K562 (cell line): Measurements from ENCODE around the gene ST6GALNAC5. TPM values are rescaled to one million over a fixed set of nuclear protein-coding genes. Genes with fewer than 3 reads are reported as not detected.
"Not testable (repeated sequence)": the region's sequence is repeated elsewhere in the genome, so short reads cannot be mapped to it uniquely, and the experiment has no call there.

Experiments
- ATAC-seq: fragments of 200-7000 bp; cut with Tn5 transposase; 3 replicates; pipeline ENCODE4 v1.9.1; 2020; ENCODE audit warnings: moderate library complexity
- BruUV-seq: library from RNA; stranded (reverse); fragments of 400-500 nt; replicated peaks from 2 replicates; lab custom pipeline; 2021; lab: Mats Ljungman, UMichigan
- CTCF ChIA-PET: fragments of 300-600 bp; formaldehyde crosslinking; extraction: SDS; loops from one replicate; lab custom pipeline; 2021; ENCODE audit warnings: low intra/inter-chr PET ratio; lab: Yijun Ruan, JAX
- POLR2A ChIA-PET: fragments of 300-600, 350-650 bp; sonication (Branson Sonifier 250); formaldehyde crosslinking; extraction: SDS; loops from one replicate; lab custom pipeline; 2021; ENCODE audit warnings: antibody characterized with exemption, inconsistent platforms; lab: Yijun Ruan, JAX
- DNase-seq, 4 experiments: peaks; one replicate each; pipeline versions ENCODE4 v3.0.0 to v3.0.0-alpha.2; 2011 to 2018; ENCODE audit warnings: low spot score in 3 of 4, mixed read lengths in 3 of 4; ENCODE audit errors: extremely low read depth in 1 of 4
- FAIRE-seq: peaks from 2 replicates; lab custom pipeline; 2011; peaks lifted over from hg19 to GRCh38; lab: Jason Lieb, UNC
- H2AFZ ChIP-seq: 2 replicates; pipeline ENCODE4 v1.6.0; 2011; ENCODE audit warnings: low read depth, low read length, control low read depth, inconsistent platforms
- H3K27ac ChIP-seq: fragments of 200-600 bp; 3 replicates; pipeline ENCODE4 v1.8.0; 2011; ENCODE audit warnings: low read depth, mild to moderate bottlenecking, control low read depth, inconsistent platforms, low read length, moderate library complexity, mixed read lengths; ENCODE audit errors: extremely low read depth
- H3K27me3 ChIP-seq, 2 experiments: fragments of 300-600 bp in 1 of 2; 2 replicates in 1 of 2; 3 replicates in 1 of 2; pipeline versions ENCODE4 v1.6.0 to v1.8.0; 2011; ENCODE audit warnings: inconsistent platforms in 2 of 2, low read length in 2 of 2, mild to moderate bottlenecking in 1 of 2, mixed read lengths in 1 of 2, moderate library complexity in 1 of 2; ENCODE audit not compliant: control insufficient read depth in 2 of 2, insufficient read depth in 2 of 2
- H3K36me3 ChIP-seq: fragments of 300-600 bp; 3 replicates; pipeline ENCODE4 v1.8.0; 2011; ENCODE audit warnings: mild to moderate bottlenecking, low read length, inconsistent platforms; ENCODE audit not compliant: control insufficient read depth, insufficient read depth
- H3K4me1 ChIP-seq, 2 experiments: fragments of 200-600 bp in 1 of 2; replicated peaks in 1 of 2; 2 replicates in 1 of 2; 3 replicates in 1 of 2; pipeline versions ENCODE4 v1.5.1 to v1.8.0; 2011; ENCODE audit warnings: inconsistent platforms in 2 of 2, low read length in 2 of 2, mild to moderate bottlenecking in 1 of 2, mixed read lengths in 1 of 2, moderate library complexity in 1 of 2; ENCODE audit not compliant: control insufficient read depth in 2 of 2, insufficient read depth in 2 of 2
- H3K4me2 ChIP-seq: 2 replicates; pipeline ENCODE4 v1.6.1; 2011; ENCODE audit warnings: low read length, control low read depth, inconsistent platforms, mixed read lengths; ENCODE audit not compliant: insufficient read depth
- H3K4me3 ChIP-seq: fragments of 200-600 bp; sonication (generic), shearing (Covaris generic); 2 replicates; pipeline ENCODE4 v1.5.1; 2016; ENCODE audit warnings: control low read depth, inconsistent platforms
- H3K79me2 ChIP-seq: fragments of 200-600 bp; 3 replicates; pipeline ENCODE4 v1.8.0; 2011; ENCODE audit warnings: low read length, inconsistent platforms; ENCODE audit not compliant: control insufficient read depth, insufficient read depth
- H3K9ac ChIP-seq, 2 experiments: 2 replicates each; pipeline versions ENCODE4 v1.6.0 to v1.6.1; 2011; ENCODE audit warnings: low read depth in 2 of 2, low read length in 2 of 2, control low read depth in 1 of 2, inconsistent platforms in 1 of 2, mild to moderate bottlenecking in 1 of 2, mixed read lengths in 1 of 2; ENCODE audit not compliant: insufficient read depth in 1 of 2
- H3K9me1 ChIP-seq: one replicate; pipeline ENCODE4 v1.6.0; 2011; ENCODE audit warnings: inconsistent platforms, mild to moderate bottlenecking, low read length, moderate library complexity; ENCODE audit not compliant: control insufficient read depth, insufficient read depth
- H3K9me3 ChIP-seq: replicated peaks from 2 replicates; pipeline ENCODE4 v1.5.1; 2011; ENCODE audit warnings: low read depth, low read length, inconsistent platforms; ENCODE audit not compliant: control insufficient read depth, insufficient read depth
- H4K20me1 ChIP-seq: replicated peaks from 2 replicates; pipeline ENCODE4 v1.6.1; 2011; ENCODE audit warnings: low read length, inconsistent platforms, mixed read lengths; ENCODE audit not compliant: control insufficient read depth, insufficient read depth
- ATF3 ChIP-seq, 2 experiments: fragments of 450-650 bp in 1 of 2; sonication (generic) in 1 of 2; formaldehyde crosslinking in 1 of 2; IDR thresholded peaks in 1 of 2; conservative IDR thresholded peaks in 1 of 2; 2 replicates each; pipeline versions ENCODE4 v1.6.1 to v1.8.1; 2016 to 2023; ENCODE audit warnings: mild to moderate bottlenecking in 2 of 2, moderate library complexity in 2 of 2, inconsistent platforms in 1 of 2, missing genetic modification reagents in 1 of 2
- PHF20 ChIP-seq: fragments of 450-650 bp; IDR thresholded peaks from 2 replicates; pipeline ENCODE4 v1.6.1; 2018; ENCODE audit not compliant: partially characterized antibody
- THRA ChIP-seq: fragments of 450-650 bp; IDR thresholded peaks from 2 replicates; pipeline ENCODE4 v1.6.1; 2017; ENCODE audit warnings: mild to moderate bottlenecking, moderate library complexity
- WGBS: fragments of 100-300 bp; shearing (Covaris generic); methylation state at CpG from one replicate; pipeline ENCODE4 v1.1.6; 2016; ENCODE audit warnings: low coverage, mixed read lengths; ENCODE audit not compliant: insufficient coverage; ENCODE audit errors: missing lambda C conversion rate; 5-methylcytosine and 5-hydroxymethylcytosine counted together
- in situ Hi-C: fragments of 300-500 bp; cut with MboI; formaldehyde crosslinking; loops from 4 replicates; pipeline ENCODE4 v1.15.0; 2018; ENCODE audit warnings: inconsistent platforms, mixed read lengths
- intact Hi-C: fragments of 100-400 bp; cut with micrococcal nuclease; formaldehyde crosslinking; loops from 2 replicates; pipeline ENCODE4 v1.14.2; 2022
- polyA plus RNA-seq, 8 experiments: library from polyadenylated mRNA; depleted of rRNA in 4 of 8; stranded (reverse) in 5 of 8; unstranded in 3 of 8; fragments of >200 nt; fragmentation: Nextera tagmentation in 2 of 8; fragmentation: Illumina TruSeq in 1 of 8; extraction: Ambion mirVana in 2 of 8; extraction: Trizol in 1 of 8; gene quantifications; 2 replicates each; pipeline versions ENCODE4 v1.2.1 to v1.2.3, GENCODE V29; 2011 to 2014; ENCODE audit warnings: inconsistent platforms in 1 of 8, missing spikeins in 1 of 8
- total RNA-seq, 7 experiments: library from RNA; depleted of rRNA in 6 of 7; stranded (reverse); fragments of >200 nt in 6 of 7; fragmentation: Illumina TruSeq in 2 of 7; extraction: Trizol in 2 of 7; gene quantifications; 2 replicates each; pipeline versions ENCODE4 v1.2.1 to v1.2.3, GENCODE V29; 2011 to 2021; ENCODE audit warnings: low replicate concordance in 1 of 7

The ST6GALNAC5 gene
- total and polyA plus RNA-seq, 9 of the 15 experiments (the other 6 are each of a cell fraction or from before 2014, with no cell fraction given) = 0.04 to 0.14 TPM; not detected in 7

- BruUV-seq, in situ Hi-C loops: not testable (repeated sequence)
- WGBS = 2% methylated on average over 3 of the region's 3 CpGs
Observed at GRCh38 chr1:76981267-76981666, 114.0 kb downstream of the ST6GALNAC5 start.

GRCh38 chr1:76989976-76990375 lies 122.7 kb downstream of the ST6GALNAC5 start:
- no peak for DNase-seq
- intact Hi-C loops = no loop called here

More at GRCh38 chr1:76981267-76981666, 114.0 kb downstream of the ST6GALNAC5 start:
- FAIRE-seq, H3K4me2 ChIP-seq, H3K36me3 ChIP-seq, intact Hi-C loops, H3K9ac ChIP-seq, H3K79me2 ChIP-seq, CTCF ChIA-PET, DNase-seq, H4K20me1 ChIP-seq, H2AFZ ChIP-seq, H3K27ac ChIP-seq, POLR2A ChIA-PET, H3K9me1 ChIP-seq, H3K9me3 ChIP-seq, H3K4me1 ChIP-seq, H3K27me3 ChIP-seq, H3K4me3 ChIP-seq, ATAC-seq: not testable (repeated sequence)

More at GRCh38 chr1:76989976-76990375, 122.7 kb downstream of the ST6GALNAC5 start:
- TF ChIP-seq ATF3 (IDR thresholded peaks at IDR 0.05) (no peak), ATF3 (CRISPR knock-in tag; conservative IDR thresholded peaks at IDR 0.05) (no peak), THRA (no peak), PHF20 (no peak)
- no peak overlapping the region for H3K9ac ChIP-seq
- no peak overlapping the region for H3K4me2 ChIP-seq
- ChIA-PET CTCF (no interaction called here), POLR2A (interaction anchor here (0.7 kb wide), 1 partner anchor 9 kb away, joined by 3 read pairs; no protein-coding TSS in a partner anchor)
- H3K27me3 ChIP-seq = no peaks in the 10 kb centered on the region
- H3K9me3 ChIP-seq = no peaks in the 10 kb centered on the region
- WGBS = 3% methylated on average over 2 of the region's 2 CpGs
- no peaks in the 10 kb centered on the region for H3K4me1 ChIP-seq
- no peaks in the 10 kb centered on the region for H3K36me3 ChIP-seq
- in situ Hi-C loops = no loop called here
- no peaks in the 10 kb centered on the region for H4K20me1 ChIP-seq
- H3K79me2 ChIP-seq = no peaks in the 10 kb centered on the region
- no peak overlapping the region for H3K27ac ChIP-seq
- FAIRE-seq (no peak), ATAC-seq (no peak)
- no peak overlapping the region for H3K4me3 ChIP-seq
- BruUV-seq = no TSS peak
- no peak overlapping the region for H2AFZ ChIP-seq
- no peaks in the 10 kb centered on the region for H3K9me1 ChIP-seq
